Bone marrow (tissue), 2 donors: Measurements from ENCODE around the gene MYADML2.
A peak's percentile ranks its signal among the peaks of the same experiment; 100 is the strongest.
"Not testable (repeated sequence)": the region's sequence is repeated elsewhere in the genome, so short reads cannot be mapped to it uniquely, and the experiment has no call there.

ENCODE experiments used
- DNase-seq, 2 donors: peaks; one replicate each; lab custom pipeline; 2025; lab: John Stamatoyannopoulos, UW

MYADML2 gene

DNA sequence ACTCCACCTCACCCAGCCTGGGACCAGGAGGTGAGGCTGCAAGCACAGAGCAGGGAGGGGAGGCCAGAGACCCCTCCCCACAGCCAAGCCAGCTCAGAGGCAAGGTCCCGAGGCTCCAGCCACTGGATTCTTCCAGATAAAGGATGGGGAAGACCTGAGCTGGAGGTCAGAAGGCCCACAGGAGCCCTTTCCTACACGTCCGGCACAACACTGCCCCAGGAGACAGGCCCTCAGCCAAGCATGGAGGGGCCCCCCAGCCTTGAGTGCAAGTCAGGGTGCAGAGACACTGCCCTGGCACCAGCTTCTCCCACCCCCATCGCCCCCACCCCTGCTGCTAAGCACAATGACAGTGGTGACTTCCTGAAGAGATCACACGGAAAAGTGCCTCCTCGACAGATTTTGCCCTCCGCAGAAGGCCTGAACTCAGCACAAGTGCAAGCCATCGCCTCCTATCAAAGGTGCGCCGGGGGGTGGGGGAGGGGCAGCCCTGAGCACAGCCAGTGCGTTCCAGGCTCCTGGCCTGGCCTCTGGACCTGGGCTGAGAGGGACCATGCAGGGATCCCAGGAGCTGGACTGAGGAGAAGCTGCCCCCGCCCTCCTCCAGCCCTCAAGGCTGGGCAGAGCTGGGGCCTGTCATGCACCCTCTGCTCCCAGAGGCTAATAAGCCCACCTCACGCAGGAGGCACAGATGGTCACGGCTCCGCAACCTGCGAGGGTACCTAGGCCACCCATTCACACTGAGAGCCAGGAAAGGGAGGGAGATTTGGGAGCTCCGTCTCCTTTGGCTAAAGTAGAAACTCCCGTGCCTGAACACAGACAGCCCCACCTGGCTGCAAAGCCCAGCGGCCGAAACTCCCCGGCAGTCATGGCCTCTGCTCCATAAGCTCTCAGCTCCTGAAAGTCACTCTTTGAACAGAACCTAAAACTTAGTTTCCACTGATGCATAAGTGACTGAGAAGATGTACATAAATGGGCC lies 22.2 kb downstream of the MYADML2 start:
- no peak for DNase-seq

DNA sequence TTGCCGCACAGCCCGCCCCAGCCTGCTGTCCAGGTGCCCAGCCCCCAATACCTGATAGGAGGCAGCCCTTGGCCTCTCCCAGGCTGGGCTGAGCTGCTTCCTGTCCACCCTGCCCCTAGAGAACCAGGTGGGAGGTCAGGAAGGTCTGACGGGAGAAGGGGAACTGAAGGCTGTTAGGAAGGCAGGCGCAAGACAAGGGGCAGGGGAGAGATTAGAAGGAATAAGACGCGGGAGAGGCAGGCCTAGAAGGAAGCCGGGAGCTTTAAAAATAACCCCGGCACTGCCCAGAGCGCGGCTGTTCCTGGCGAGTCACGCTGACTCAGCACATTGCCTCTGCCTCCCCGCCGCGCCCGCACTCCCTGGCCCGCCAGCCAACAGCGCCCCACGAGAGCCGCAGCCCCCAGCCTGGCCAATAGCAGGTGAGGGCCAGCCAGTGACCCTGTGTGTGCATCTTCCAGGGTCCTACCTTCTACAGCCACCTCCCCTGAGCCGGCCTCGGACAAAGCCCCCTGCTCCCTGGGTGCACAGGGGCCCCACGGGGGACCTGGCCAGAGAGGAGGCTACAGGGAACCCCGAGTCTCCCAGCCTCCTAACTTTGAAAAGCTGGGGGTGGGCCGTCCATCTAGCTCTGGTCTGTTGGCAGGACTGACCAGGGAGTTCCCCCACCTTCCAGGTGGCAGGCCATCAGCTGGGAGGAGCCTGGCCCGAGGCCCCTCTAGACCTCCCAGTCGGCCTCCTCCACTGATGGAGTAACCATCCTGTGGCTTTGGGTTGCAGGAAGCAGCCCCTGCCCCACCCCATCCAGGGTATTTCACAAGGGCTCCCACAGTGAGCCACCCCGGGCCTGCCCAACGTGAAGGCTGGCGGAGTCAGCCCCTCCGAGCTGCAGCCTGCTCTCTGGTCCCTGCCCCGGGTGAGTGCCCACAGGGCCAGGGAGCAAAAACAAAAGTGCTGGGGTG lies 23.5 kb downstream of the MYADML2 start:
- peak; percentile 73 to 89 for DNase-seq

DNA sequence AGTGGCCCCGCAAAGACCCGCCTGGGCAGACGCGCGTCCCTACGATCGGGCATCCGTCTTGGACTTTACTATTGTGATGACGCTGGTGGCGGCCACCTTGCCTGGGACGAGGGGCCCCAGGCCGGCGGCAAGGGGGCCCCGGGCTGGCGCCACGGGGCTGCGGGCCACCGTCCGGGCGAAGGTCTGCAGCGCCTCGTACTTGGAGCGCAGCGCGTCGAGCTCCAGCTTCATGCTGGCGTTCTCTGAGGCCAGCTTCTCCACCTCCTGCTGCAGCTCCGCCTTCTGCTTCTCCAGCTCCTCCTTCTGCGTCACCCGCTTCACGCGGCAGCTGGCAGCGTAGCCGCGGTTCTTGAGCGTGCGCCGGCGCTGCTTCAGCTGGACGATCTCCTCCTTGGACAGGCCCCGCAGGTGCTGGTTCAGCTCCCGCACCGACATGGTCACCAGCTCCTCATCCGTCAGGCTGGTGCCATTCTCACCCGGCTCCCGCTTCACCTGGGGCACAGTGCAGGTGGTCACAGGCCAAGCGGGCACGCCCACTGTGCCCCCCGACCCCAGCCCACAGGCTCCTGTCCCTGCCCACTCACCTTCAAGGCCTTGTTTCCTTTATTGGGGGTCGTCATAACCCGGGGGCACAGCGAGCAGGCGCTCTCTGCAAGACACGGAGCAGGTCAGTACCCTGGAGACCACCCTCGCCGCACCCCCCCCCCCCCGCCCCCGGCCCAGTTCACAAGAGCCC lies 24.3 kb downstream of the MYADML2 start:
- DNase-seq, result no peak

DNA sequence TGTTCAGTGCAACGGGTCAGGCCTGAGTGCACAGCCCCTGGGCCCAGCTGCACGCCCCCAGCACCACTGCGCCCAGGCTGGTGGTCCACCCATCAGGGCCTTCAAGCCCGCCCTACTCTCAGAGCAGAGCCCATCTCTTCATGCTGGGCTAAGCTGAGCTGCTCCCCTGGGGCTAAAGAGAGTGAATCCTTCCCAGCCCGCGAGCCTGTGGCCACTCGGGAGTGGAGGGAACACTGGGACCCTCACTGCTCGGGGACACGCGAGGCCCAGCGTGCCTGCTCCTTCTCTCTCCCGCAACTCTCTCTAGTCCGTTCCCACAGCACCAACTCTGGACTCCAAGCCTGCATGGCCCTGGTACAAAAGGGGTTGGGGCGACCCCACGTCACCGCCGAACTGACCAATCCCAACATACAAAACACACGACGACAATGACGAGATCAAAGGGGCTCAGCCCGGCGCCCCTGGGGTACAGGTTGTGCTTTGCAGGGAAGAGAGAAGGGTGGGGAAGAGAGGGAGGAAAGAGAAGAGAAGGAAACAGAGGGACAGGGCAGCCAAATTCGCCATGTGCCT lies 25.0 kb downstream of the MYADML2 start:
- no peak for DNase-seq

DNA sequence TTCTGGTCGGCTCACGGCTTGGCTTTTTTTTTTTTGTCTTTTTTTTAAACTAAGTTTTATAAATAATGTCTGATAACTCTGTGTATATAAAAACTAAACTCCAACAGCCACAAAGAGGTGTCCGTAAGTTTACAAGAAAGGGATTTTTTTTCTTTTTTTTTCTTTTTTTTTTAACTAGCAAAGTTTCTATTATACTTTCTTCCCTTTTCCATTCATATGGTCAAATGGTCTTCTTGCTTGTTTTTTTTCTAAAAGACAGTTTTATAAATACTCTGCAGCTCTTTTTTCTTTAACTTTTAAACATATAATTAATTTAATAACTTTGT lies 25.5 kb downstream of the MYADML2 start:
- DNase-seq, result no peak

DNA sequence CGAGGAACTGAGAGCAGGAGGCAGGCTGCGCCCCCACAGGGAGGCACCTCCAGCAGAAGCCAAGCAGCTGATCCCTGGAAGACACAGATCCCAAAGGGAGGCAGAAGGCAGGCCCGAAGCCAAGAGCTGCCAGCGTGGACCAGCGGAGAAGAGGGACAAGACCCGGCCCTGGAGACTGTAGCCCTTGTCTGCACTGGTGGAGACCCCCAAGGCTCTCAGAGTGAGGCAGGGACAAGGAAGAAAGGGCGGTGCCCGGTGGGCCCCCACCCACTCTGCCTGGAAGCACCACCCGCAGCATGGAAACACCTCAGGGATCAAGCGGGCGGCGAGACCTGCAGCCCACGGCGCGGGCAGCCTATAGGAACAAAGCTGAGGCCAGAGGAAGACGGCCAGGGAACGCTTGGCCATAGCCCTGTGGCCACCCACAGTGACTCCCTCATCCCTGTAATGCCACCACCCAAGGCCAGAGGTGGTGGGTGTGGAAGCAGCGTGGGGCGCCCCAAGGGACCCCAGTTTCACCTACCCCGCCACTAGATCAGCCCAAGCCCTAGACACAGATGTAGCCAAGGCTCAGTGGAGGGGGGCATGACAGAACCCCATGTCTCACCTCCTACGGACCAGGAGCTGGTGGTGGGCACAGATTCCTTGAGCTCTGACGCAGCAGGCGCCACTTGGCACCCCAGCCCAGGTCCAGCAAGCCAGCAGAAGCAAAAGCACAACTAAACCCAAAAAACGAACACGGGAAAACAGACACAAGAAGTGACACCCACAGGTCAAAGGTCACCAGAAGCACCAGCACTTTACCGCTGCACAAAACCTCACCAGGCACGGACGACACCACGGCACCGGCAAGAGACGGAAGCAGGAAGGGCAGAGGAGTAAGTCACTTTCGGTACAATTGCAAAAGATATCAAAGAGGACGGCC lies 26.2 kb downstream of the MYADML2 start:
- DNase-seq, result no peak

DNA sequence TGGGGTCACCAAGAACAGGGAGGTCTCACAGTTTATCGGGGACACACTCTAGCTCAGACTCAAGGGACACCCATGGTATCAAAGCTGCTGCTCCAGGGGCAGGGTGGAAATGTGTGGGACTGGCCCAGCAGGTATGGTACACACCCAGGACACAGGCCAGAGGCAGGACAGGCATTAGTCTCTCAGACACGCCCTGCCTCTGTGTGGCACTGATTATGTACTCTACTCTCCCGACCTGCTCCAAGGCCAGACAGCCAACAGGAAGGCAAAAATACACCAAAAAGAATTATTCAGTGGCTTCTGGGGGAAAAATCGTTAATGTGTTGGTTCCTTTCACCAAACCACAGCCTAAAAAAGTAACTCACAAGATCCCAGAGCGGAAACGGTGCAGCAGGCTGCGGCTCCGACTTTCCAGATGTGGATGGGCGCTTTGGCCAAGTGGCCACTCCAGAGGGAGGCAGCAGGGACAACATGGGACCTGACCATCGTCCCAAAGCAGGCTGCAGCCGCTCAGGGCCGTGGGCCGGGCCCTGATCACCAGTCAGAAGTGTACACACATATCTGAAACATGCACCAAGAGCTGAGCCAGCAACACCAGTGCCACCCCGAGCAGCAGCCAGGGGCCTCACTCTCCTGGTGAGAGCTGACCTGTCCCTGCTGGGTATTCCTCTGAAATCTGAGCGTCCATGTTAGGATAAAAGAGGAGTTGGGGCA lies 28.0 kb downstream of the MYADML2 start:
- DNase-seq, result no peak

DNA sequence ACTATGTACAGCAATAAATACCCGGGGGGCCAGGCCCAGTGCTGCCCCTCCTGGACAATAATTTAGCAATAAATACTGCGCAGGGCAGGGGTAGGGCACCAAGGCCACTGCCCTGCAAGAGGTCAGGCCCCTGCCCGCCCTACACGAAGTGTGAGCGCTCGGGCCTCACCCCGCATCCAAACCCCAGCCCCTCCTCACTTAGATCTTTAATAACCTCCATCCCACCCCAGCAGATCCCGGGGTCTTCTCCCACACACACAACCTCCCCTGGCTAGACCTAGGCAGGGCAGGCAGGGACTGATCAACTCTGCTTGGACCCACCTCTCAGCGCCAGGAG lies 28.7 kb downstream of the MYADML2 start:
- DNase-seq, result not testable (repeated sequence)

DNA sequence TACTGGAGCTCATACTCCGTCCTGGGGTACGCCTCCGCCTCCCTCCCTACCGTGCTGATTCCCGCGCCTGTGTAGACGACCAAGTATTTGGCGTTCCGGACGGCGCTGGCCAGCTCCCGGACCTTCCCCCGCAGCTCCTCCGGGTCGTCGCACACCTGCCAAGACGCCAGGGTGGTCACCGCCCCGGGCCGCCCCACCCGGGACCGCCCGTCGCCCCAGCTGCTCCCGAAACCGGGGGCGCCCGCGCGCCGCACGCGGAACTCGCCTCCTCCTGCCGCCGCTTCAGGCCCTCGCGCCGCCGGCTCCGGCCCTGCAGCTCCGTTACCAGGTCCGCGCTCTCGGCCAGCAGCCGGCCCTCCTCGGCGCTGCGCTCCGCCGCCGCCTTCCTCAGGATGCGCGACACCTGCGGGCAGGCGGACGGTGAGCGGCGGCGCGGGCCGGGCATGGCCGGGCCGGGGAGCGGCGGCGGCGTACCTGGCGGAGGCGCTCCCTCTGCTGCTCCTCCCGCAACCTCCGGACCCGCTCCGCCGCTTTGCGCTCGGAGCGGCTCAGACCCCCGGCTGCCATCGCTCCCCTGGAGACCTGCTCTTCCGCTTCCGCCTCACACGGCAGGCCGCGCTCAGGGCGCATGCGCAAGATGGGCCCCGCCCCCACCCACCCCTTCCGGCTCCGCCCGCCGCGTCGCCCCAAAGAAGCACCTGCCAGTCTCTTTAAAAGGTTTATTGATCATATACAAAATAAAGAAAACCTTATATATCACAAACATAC lies 29.3 kb downstream of the MYADML2 start, which contains the start of gene SIRT7:
Gene SIRT7 (minus strand): TSS at position 612 of the 768 bp plus-strand sequence. CDS start 45 bp downstream, at position 567.
- DNase-seq, result peak; percentile 72 to 85

DNA sequence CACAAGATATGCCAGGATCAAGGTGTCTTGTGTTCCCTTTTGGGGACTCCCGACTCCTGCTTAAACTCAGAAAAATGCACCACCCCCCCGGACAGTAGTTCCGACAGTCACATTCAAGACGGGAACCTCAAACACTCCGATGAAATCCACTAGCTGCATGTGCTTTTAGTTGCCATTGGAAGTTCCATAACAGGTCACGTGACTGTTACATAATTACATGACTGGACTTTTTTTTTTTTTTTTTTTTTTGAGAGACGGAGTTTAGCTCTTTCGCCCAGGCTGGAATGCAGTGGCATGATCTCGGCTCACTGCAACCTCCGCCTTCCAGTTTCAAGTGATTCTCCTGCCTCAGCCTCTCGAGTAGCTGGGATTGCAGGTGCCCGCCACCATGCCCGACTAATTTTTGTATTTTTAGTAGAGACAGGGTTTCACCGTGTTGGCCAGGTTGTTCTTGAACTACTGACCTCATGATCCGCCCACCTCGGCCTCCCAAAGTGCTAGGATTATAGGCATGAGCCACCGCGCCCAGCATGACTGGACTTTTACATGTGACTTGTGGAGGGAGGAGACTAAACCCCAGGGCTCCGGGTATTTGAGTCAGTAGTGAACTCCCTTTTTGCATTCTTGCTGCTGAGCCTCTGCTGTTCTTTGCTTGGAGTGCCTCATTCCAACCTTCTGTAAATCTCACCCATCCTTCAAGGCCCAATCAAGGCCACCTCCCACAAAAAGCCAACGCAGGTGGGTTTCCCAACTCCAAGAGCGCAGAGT lies 30.6 kb downstream of the MYADML2 start:
- no peak for DNase-seq

DNA sequence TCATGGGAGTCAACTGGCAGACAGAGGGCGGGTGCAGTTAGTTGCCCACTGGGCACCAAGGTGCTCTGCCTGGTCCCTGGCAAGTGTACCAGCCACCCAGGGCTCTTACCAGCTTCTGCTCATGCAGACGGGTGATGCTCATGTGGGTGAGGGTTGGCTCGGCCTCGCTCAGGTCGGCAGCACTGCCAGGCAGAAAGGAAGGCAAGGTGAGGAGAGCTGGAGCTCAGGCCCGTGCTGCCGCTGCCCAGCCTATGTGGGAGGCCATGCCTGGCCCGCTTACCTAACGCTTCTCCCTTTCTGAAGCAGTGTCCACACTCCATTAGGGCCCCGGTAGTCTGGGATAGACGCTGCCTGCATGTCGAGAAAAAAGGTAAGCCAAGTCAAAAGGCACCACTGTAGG lies 31.7 kb downstream of the MYADML2 start:
- no peak for DNase-seq

DNA sequence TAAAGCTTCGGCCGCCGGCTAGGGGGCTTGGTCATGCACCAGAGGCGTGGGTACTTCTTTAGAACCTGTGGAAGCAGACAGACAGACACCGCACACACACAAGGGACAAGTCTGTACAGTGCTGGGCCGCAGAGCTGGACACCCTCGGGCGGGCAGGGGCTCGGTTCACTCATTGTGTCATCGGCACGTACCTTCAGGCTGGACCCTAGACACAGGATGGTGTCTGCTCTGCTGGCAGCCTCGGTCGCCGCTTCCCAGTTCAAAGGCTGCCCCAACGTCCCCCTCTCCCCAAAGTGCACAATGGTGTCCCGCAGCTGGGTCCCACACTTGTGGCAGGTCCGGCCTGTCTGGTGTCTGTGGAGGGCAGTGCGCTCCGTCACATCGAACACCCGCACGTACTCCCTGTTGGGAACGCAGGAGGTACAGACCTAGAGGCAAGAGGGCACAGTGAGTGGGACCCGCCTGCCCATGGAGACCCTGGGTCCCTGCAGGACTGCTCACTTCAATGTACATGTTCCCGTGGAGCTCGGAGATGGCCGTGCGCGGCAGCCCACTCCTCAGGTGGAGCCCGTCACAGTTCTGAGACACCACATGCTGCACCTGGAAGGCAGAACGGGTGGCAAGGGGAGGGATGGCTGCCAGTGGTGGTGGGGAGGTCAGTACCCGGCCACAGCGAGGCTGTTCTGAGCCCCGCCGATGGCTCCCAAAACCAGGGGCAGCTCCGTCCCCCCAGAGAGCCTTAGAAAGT lies 32.8 kb downstream of the MYADML2 start:
- no peak for DNase-seq

DNA sequence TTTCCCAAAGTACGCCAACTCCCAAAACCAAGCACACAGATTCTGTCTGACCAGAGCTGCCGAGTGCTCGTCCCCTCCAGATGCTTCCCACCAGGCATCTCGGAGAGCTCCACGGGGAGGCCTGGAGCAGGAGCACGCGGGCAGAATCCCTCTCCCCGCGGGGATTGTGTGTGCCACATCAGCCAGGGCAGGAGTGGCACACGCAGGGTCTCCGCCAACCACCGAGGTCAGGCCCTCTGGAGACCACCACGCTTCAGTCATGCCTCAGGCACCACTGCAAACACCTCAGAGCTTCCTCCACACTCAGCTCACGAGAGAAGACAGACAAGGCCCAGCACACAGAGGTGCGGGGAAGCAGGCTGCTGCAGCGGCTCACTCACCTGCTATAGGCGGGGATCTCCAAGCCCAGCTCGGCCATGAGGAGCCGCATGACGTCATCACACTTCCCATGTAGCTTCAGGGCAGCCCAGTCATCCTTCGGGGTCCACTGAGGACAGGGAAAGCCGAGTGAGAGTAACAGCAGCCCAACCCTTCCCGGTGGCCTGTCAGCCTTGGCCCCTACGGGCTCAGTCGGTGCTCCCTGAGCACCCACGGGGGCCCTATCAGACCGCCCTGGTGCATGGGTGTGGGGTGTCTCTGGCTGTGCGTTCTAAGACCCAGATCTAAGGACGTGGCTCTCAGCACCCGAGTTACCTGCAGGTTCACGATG lies 33.5 kb downstream of the MYADML2 start:
- DNase-seq, result no peak

DNA sequence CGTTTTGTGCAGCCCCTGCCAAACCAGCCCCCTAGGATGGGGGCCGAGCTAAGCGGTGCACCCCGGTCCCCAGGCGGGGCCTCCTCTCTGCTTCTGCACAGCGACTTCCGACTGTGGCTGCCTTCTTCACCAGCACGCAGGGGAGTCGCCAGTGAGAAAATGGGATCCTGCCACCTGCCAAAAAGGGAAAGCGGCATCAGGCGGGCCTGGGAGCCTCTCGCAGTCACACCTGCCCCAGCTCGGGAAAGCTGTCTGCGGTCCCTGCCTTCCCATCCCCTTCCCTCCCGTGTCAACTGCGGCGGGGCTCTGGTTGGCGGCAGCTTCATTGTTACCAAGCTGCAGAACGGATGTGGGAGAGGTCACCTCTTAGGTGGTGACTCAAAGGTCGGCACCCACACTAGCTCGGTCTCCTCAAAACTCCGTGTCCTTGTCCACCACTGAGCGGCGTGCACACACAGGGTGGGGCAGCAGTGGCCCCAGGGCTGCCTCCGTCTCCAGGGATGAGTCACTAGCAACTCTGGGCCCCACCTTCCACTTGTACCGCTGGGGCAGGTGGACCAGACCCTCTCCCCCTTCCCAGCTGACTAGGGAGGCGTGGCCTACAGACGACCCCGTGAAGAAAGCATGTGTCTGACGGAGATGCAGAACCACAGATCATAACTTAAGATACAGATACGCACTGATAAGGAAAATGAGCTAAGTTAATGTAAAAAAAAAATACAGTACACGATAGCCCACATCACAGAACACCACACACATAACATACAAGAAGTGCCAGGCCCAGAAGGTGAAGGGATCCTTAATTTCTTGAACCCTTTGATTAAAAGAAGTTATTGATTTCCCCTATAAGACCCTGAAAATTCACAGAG lies 34.4 kb downstream of the MYADML2 start:
- DNase-seq, result no peak

DNA sequence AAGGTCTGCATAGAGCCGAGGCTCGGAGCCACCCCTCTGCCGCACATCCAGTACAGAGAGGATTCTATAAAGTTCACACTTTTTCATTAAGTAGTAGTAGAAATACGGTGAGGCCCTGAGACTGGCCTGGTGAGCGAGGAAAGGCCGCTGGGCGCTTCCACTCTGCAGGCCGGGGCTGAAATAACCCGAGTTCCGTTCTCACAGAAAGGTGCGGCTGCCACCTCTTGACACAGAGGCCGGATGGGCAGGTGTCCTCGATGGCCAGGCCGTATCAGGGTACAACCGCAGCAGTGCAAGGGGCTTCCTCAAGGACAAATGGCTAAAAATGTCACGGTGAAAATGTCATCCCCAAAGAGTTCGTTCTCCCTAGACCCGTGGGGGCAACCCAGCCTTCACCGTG lies 35.1 kb downstream of the MYADML2 start:
- DNase-seq, result no peak
